ENCODE data around the gene ACTN1.
"Not testable (repeated sequence)": the region's sequence is repeated elsewhere in the genome, so short reads cannot be mapped to it uniquely, and the experiment has no call there.

The ACTN1 gene

GRCh38 chr14:68979021-68979721 is at the start of gene ACTN1:
Gene ACTN1 (minus strand): TSS chr14:68979302. CDS start chr14:68979056, 246 bp downstream.
- peak within 1 kb of the TSS; percentile 95 for H3K4me3 ChIP-seq (replicated peaks; ENCODE audit: low read depth, low read length)
- DNase-seq (ENCODE audit: low read depth), result peak; percentile 97
- no peak for TF ChIP-seq CTCF (IDR thresholded peaks at IDR 0.05; ENCODE audit: low read length, missing control alignments)

- no peak overlapping the region for H3K4me3 ChIP-seq (replicated peaks; ENCODE audit: low read depth, low read length)
- no peak for TF ChIP-seq CTCF (IDR thresholded peaks at IDR 0.05; ENCODE audit: low read length, missing control alignments)
- no peak for DNase-seq (ENCODE audit: low read depth)
These were observed 48.3 kb upstream of the ACTN1 start for GRCh38 chr14:69027242-69027913.

DNA sequence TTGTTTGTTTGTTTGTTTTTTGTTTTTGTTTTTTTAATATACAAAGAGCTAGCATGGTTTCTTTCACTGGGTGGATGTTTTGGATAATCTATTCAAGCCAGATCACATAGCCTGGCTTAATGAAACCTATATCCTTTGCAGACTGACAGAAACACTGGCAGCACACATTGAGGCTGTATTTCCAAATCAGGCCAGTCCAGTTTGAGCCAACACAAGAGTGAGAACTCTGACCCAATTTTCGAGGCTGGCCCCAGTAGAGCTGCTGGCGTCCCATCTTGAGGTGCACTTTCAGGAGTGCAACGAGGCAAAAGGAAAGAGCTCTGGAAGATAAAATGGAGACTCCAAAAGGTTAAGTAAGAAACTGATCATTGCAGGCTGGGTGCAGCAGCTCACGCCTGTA is 43.9 kb upstream of the ACTN1 start:
- no peak for TF ChIP-seq CTCF (IDR thresholded peaks at IDR 0.05; ENCODE audit: low read length, missing control alignments)
- no peak for DNase-seq (ENCODE audit: low read depth)
- H3K4me3 ChIP-seq (replicated peaks; ENCODE audit: low read depth, low read length), result no peak overlapping the region

DNA sequence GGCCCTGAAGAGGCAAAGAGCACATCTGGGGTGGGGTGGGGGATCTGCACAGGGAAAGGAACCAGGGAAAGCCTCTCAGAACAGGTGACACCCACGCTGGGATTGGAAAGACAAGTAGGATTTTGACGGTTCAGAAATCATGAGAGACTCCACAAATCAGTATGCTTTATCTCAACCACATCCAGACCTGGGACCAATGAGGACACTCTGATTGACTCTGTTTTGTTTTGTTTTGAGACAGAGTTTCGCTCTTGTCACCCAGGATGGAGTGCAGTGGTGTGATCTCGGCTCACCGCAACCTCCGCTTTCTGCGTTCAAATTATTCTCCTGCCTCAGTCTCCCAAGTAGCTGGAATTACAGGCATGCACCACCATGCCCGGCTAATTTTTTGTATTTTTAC is 43.0 kb upstream of the ACTN1 start:
- H3K4me3 ChIP-seq (replicated peaks; ENCODE audit: low read depth, low read length); DNase-seq (ENCODE audit: low read depth): not testable (repeated sequence)

GRCh38 chr14:69017706-69018105 is 38.6 kb upstream of the ACTN1 start:
- DNase-seq (ENCODE audit: low read depth), result no peak
- no peak for TF ChIP-seq CTCF (IDR thresholded peaks at IDR 0.05; ENCODE audit: low read length, missing control alignments)
- H3K4me3 ChIP-seq (replicated peaks; ENCODE audit: low read depth, low read length), result no peak overlapping the region

GRCh38 chr14:69014829-69015259 is 35.7 kb upstream of the ACTN1 start:
- no peak overlapping the region for H3K4me3 ChIP-seq (replicated peaks; ENCODE audit: low read depth, low read length)
- no peak for DNase-seq (ENCODE audit: low read depth)
- TF ChIP-seq CTCF (IDR thresholded peaks at IDR 0.05; ENCODE audit: low read length, missing control alignments), result no peak

DNA sequence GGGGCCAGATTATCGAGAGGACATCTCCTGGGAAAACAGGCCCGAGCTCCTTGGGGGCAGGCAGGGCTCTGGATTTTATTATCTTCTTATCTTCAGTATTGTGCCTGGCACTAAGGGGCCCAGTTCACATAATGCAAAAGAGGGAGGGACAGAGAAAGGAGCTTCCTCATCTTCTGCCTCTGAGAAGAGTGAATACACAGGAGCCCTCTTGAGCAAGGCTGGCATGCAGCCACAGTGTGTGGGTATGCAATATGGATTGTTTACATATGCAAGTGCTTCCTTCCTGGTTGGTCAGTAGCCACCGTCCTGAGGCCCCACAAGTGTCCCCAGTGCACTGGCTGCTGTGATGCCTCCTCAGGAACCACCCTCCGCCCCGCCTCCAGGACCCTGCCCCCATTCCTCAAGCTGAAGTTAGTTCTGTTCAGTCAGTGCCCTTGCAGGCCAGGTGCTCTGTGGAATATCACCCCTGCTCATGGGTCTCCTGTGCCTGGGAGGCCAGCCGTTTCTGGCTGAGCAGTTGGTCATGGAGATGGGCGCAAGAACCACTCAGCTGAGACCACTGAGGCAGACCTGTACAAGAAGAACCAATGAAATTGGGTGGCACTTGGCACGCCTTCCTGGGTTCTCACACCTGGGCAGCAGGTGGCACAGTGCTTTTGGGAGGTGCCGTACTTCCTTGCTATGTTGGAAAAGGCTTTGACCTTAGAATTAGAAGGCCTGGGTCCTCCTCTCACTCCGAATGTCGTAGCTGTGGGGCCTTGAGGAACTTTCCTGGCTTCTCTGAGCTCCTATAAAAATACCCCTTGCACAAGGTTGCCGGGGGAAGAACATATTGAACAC is 35.1 kb upstream of the ACTN1 start:
- no peak overlapping the region for H3K4me3 ChIP-seq (replicated peaks; ENCODE audit: low read depth, low read length)
- no peak for TF ChIP-seq CTCF (IDR thresholded peaks at IDR 0.05; ENCODE audit: low read length, missing control alignments)
- DNase-seq (ENCODE audit: low read depth), result peak; percentile 71

Data from fibroblast of pulmonary artery (primary cell).